Vagina (tissue), 2 donors: ENCODE measurements around the gene NFIA.

ENCODE experiments used
- CTCF ChIP-seq, 3 experiments: fragments of 450-650 bp in 2 of 3; fragments of 200-600 bp in 1 of 3; sonication (generic) in 1 of 3; IDR thresholded peaks; one replicate each; pipeline ENCODE4 v1.5.1; 2017 to 2019; ENCODE audit warnings: antibody characterized with exemption in 3 of 3, mild to moderate bottlenecking in 2 of 3, moderate library complexity in 2 of 3
- POLR2AphosphoS5 ChIP-seq, 2 donors: sonication (generic); formaldehyde crosslinking; IDR thresholded peaks; one replicate each; pipeline ENCODE4 v1.9.0; 2017; ENCODE audit warnings: antibody characterized with exemption in 2 of 2, mild to moderate bottlenecking in 2 of 2, low read depth in 1 of 2; ENCODE audit not compliant: insufficient read depth in 1 of 2

DNA sequence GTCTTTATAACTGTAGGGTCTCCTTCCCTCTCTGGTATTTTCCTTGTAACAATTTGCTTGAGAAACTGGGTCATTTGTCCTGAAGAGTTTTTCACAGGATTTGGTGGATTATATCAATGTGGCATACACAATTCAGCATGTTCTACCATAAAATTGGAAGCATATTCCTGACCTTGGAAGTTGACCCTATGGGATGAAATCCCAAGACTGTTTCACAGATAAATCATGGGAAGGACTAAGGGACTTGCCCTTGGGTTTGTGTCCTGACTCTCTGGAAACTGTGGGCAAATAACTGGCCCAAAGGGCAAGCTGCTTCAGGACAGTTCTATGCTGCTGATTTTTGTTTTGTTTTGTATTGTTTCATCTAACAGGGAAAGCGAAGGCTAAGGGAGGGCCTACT, 387.0 kb downstream of the NFIA start:
- TF ChIP-seq CTCF (IDR thresholded peaks at IDR 0.05) (no peak), POLR2AphosphoS5 (IDR thresholded peaks at IDR 0.05; ENCODE audit: insufficient read depth in 1 of 2, low read depth in 1 of 2) (no peak)
